Stimulated activated naive CD8-positive, alpha-beta T cell treated with anti-CD3 and anti-CD28 coated beads, Interleukin-15, Interleukin-2, amounts not matched to agents 100 ng/mL and 50 ng/mL, for 24 hours (primary cell): Measurements from ENCODE around the gene MXD4.
A peak's percentile ranks its signal among the peaks of the same experiment; 100 is the strongest.

ENCODE experiments used
- H3K27ac Mint-ChIP-seq: one replicate; pipeline ENCODE4 v1.8.0; 2021; ENCODE audit warnings: mild to moderate bottlenecking, mixed read lengths
- H3K27me3 Mint-ChIP-seq: one replicate; pipeline ENCODE4 v1.8.0; 2021; ENCODE audit warnings: mixed read lengths
- H3K36me3 Mint-ChIP-seq: one replicate; pipeline ENCODE4 v1.8.0; 2021; ENCODE audit warnings: low read depth, mixed read lengths
- H3K4me1 Mint-ChIP-seq: one replicate; pipeline ENCODE4 v1.8.0; 2021; ENCODE audit warnings: low read depth, mixed read lengths
- H3K4me3 Mint-ChIP-seq: one replicate; pipeline ENCODE4 v1.8.0; 2021; ENCODE audit warnings: mild to moderate bottlenecking, mixed read lengths
- H3K9me3 Mint-ChIP-seq: one replicate; pipeline ENCODE4 v1.8.0; 2021; ENCODE audit warnings: mixed read lengths

The MXD4 gene, protein sequence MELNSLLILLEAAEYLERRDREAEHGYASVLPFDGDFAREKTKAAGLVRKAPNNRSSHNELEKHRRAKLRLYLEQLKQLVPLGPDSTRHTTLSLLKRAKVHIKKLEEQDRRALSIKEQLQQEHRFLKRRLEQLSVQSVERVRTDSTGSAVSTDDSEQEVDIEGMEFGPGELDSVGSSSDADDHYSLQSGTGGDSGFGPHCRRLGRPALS

DNA sequence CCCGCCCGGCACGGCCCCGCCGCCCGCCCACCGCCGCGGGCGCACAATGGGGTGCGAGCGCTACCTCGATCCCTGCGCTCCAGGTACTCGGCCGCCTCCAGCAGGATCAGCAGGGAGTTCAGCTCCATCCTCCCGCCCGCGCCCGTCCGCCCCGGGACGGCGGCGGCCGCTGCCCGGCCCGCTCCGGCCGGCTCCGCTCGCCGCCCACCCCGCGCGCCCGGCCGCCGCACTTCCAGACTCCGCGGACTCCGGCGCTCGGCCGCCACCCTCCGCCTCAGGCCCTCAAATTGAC is at the start of gene MXD4:
MXD4 (minus strand) TSS at position 257 of the 292 bp plus-strand sequence; CDS start at position 128, 129 bp downstream.
- no peaks in the 10 kb centered on the region for H3K9me3 Mint-ChIP-seq
- H3K27me3 Mint-ChIP-seq = no peaks in the 10 kb centered on the region
- no peaks in the 10 kb centered on the region for H3K4me1 Mint-ChIP-seq
- no peak within 1 kb of the TSS for H3K27ac Mint-ChIP-seq
- no peaks in the 10 kb centered on the region for H3K36me3 Mint-ChIP-seq
- H3K4me3 Mint-ChIP-seq = peak within 1 kb of the TSS; percentile 63

DNA sequence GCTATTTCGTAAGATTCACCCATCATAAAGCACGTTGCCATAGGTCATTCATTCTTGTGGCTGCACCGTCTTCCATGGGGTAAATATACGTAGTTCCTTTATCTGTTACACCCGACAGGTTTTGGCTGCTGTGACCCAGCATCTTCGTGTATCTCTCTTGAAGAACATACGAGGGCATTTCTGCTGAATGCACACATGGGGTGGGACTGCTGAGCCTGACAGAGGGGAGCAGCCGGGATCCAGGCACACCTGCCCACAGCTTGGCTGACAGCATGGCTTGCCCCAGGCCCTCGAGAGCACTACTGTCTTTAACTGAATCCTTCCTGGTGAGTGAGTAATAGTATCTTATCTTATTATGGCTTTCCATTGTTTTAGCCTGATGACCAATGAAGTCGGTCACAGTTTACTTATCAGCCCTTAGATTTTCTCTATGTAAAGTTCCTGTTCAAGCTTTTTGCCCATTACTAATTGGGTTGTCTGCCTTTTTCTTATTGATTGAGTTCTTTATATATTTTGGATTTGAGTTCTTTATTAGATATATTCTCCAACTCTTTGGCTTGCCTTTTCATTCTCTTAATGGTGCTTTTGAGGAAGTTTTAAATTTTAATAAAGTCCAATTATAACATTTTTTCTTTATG is 45.0 kb upstream of the MXD4 start:
- H3K27ac Mint-ChIP-seq = no peak overlapping the region
- no peak overlapping the region for H3K4me3 Mint-ChIP-seq
- H3K9me3 Mint-ChIP-seq = peaks cover 15% of the 10 kb centered on the region
- no peaks in the 10 kb centered on the region for H3K27me3 Mint-ChIP-seq
- H3K36me3 Mint-ChIP-seq = peaks cover 15% of the 10 kb centered on the region
- no peaks in the 10 kb centered on the region for H3K4me1 Mint-ChIP-seq

DNA sequence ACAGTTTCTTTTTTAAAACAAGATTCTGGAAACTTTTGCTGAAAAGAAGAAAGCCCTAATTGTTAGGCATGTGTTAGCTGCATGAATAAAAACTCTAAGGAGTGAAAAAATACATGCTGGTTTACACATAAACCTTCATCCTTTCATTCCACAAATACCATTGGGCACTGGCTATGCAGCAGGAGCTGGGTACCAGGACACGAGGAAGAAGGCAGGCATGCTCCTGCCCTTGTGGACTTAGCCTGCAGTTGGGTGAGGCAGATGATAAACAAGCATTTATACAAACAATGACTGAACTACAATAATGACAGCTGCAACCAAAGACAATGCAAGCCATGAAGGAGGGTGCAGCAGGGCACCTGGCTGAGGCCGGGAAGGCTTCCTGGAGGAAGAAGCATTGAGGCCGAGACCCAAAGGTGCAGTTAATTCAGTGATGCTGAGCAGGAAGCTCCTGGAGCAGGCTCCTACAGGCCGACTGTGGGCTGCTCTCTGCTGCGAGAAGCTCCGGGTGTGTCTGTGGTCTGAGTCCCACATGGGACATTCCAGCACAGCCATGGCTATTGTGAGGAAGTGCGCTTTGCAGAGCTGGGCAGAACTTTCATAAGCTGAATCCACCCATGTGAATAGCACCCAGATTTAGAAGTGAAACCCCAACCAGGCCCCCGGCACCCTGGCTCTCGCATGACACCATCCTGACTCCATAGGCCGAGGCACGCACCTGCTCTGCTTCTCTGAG is 44.0 kb upstream of the MXD4 start:
- peaks cover 15% of the 10 kb centered on the region for H3K36me3 Mint-ChIP-seq
- no peak overlapping the region for H3K4me3 Mint-ChIP-seq
- H3K4me1 Mint-ChIP-seq = no peaks in the 10 kb centered on the region
- peaks cover 15% of the 10 kb centered on the region for H3K9me3 Mint-ChIP-seq
- H3K27ac Mint-ChIP-seq = no peak overlapping the region
- no peaks in the 10 kb centered on the region for H3K27me3 Mint-ChIP-seq

DNA sequence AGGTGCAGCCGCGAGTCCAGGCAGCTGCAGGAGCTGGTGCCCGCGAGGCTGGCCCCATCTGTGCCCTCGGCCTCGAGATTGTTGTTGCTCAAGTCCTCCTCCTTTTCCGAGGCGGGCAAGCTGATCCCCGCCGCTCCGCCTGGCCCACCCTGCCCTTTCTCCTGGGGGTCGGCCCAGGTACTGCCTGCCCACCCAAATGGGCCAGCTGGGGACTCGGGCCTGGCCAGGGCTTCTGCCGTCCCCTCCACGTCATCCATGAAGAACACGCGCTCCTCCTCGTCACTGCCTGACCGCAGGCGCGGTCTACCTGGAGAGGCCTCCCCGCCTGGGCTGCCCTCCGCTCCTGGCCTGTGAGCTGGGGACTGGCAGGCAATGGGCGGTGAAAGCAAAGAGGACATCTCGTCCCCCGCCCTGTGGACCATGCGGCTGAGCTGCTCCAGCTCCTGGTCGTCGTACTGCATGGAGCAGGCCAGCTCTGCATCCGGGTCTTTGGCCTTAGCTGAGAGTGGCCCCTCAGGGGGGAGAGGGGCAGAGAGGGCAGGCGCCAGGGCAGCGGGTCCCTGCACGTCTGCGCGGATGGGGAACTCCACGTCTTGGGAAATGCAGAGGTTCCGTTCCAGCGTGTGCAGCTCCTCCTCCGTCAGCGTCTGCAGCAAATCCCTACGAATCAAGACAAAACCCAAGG is 43.1 kb upstream of the MXD4 start:
- Mint-ChIP-seq H3K4me1 (no peaks in the 10 kb centered on the region), H3K27ac (no peak overlapping the region), H3K4me3 (no peak overlapping the region), H3K27me3 (no peaks in the 10 kb centered on the region), H3K9me3 (peaks cover 15% of the 10 kb centered on the region), H3K36me3 (peaks cover 10% of the 10 kb centered on the region)

DNA sequence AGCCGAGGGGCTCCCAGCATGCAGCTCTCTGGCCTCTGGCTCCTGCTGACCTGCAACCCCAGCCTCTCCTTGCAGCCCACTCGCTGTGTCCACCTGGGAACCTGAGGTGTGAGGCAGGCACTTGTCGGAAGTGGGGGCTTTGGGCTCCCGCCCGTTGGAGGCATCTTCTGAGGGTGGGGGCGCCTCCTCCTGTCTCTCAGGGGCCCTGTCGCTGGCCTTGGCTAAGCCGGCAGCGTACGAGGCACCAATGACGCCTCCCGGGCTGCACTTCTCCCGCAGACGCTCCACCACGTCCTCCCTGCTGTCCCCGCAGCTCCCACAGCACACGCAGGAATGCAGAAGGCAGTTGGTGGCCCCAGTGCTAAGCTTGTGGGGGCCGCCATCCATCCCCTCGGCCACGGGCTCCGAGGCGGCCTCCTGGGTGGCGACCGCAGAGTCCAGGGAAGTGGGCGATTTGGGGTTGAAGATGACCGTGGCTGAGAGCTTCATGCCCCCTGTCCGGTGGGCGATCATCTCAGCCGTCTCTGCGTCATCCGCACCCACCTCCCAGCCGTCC is 42.5 kb upstream of the MXD4 start:
- H3K9me3 Mint-ChIP-seq = peaks cover 12% of the 10 kb centered on the region
- H3K36me3 Mint-ChIP-seq = peaks cover 10% of the 10 kb centered on the region
- H3K4me1 Mint-ChIP-seq = no peaks in the 10 kb centered on the region
- H3K27me3 Mint-ChIP-seq = no peaks in the 10 kb centered on the region
- H3K4me3 Mint-ChIP-seq = no peak overlapping the region
- H3K27ac Mint-ChIP-seq = no peak overlapping the region

DNA sequence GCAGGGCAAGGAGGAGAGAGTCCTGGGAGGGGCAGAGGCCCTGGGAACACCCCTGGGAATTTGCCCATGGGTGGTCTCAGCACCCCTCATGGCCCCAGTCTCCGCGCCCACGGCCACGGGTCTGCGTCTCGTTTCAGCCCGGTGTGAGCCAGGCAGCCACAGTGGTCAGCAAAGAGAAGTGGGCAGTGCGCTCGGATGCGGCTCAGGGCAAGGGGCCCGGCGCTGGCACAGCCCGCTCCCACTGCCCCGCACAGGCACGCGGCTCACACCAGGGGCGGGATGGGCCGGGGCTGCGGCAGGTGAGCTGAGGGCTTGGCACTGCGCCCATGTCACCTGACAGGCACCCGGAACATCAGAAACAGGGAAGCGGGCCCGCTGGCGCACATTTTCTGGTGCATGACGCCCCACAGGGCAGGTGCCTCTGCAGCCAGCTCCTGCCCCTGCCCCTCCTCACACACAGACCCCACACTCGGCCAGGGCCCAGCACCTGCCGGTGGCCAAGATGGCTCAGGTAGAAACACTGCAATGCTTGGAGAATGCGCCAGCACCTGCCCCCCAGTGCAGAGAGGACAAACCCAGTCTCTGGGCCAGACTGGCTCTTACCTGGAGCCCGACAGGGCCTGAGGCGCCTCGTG is 41.9 kb upstream of the MXD4 start:
- peaks cover 10% of the 10 kb centered on the region for H3K9me3 Mint-ChIP-seq
- no peaks in the 10 kb centered on the region for H3K4me1 Mint-ChIP-seq
- no peaks in the 10 kb centered on the region for H3K27me3 Mint-ChIP-seq
- H3K4me3 Mint-ChIP-seq = no peak overlapping the region
- H3K36me3 Mint-ChIP-seq = peaks cover 10% of the 10 kb centered on the region
- no peak overlapping the region for H3K27ac Mint-ChIP-seq

DNA sequence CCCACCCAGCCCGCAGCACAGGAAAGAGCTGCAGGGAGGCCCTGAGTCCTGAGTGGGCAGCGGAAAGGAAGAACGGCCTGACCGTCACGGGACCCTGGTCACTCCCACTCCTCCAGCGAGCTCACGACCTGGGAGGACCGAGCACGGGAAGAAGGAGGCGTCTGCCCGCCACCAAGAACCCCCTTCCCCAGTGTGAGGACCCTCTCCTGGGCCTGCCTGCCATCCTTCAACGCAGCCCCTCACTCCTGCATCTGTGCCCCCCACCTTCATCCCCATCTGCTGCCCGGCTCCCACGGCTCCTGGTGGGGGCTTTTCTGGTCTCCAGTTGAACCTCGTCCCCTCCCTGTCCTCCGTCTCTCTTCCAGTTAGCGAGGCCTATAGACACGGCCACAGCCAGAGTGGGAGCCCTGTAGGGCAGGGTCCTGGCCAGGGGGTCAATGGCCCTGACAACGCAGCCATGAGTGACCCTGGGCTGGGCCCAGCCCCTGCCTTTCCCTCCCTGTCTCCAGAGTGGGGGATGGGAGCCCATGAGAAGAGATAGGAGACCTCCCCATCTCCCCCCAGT is 41.3 kb upstream of the MXD4 start:
- Mint-ChIP-seq H3K36me3 (peaks cover 10% of the 10 kb centered on the region), H3K27me3 (no peaks in the 10 kb centered on the region), H3K4me1 (no peaks in the 10 kb centered on the region), H3K4me3 (no peak overlapping the region), H3K27ac (no peak overlapping the region), H3K9me3 (peaks cover 10% of the 10 kb centered on the region)

DNA sequence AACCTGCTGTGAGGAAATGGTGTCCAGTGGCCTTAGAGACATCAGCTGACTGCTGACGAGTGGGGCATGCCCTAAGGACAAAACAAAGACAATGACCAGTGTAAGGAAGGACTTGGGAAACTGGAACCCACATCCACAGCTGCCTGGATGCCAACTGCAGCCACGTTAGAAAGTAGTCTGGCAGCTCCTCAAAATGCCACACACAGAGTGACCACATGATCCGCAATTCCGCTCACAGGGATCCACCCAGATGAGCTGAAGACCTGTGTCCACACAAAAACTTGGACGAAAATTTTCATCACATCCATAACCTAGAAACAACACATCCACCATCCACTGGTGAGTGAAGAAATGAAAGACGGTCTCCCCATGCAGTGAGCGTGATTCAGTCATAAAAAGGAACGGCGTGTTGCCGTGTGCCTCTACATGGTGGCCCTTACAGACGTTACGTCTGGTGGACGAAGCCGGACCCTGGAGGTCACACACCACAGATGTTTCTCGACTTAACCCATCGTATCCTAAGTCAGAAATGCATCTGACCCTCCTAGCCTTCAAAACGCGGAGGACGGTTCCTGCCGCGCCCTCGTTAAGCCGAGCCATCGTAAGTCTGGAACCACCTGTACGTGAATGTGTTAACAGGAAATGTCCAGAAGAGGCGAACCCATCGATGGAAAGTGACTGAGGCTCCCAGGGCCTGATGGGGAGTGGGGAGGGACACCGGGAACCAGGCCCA is 40.6 kb upstream of the MXD4 start:
- Mint-ChIP-seq H3K4me1 (peaks cover 6% of the 10 kb centered on the region), H3K27ac (no peak overlapping the region), H3K36me3 (peaks cover 5% of the 10 kb centered on the region), H3K4me3 (no peak overlapping the region), H3K9me3 (peaks cover 5% of the 10 kb centered on the region), H3K27me3 (no peaks in the 10 kb centered on the region)

DNA sequence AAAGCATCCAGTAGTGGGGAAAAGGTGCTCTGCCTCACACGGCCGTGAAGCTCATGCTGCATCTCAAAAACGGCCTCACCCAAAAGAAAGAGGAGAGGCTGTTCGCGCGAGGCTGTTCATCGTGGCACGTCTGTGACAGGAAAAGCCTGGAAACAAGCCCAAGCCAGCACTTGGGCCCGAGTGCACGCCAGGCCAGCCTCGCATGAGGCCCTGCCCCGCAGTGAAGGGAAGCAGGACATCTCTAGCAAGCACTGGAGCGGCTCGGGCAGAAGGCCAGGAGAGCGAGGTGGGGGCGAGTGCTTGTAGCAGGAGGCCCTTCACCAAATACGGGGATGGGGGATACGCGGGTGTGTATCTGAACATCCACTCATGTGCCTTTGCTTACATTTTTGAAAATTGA is 39.9 kb upstream of the MXD4 start:
- Mint-ChIP-seq H3K4me3 (no peak overlapping the region), H3K9me3 (peaks cover 1% of the 10 kb centered on the region), H3K4me1 (peaks cover 13% of the 10 kb centered on the region), H3K27ac (no peak overlapping the region), H3K27me3 (no peaks in the 10 kb centered on the region), H3K36me3 (peaks cover 2% of the 10 kb centered on the region)

DNA sequence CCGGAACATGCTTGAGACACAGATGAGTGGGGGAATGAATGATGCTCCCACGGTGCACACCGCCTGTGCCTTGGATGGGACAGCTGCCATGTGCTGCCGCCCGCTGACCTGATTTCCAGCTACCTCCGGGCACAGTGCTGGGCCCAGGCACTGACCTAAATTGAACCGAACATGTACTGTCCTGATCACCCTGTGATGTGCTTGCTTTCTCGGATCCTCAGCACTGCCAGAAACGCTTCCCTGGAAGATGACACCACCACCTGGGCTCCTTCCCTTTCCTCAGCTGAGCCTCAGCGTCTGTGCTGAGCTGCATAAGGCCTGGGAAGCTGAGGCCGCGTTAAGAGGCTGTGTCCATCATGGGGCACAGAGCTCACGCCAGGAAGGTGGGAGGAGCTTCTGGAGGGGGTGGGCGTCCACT is 39.3 kb upstream of the MXD4 start:
- Mint-ChIP-seq H3K27ac (no peak overlapping the region), H3K4me3 (no peak overlapping the region), H3K9me3 (no peaks in the 10 kb centered on the region), H3K4me1 (peaks cover 16% of the 10 kb centered on the region), H3K36me3 (no peaks in the 10 kb centered on the region), H3K27me3 (no peaks in the 10 kb centered on the region)

DNA sequence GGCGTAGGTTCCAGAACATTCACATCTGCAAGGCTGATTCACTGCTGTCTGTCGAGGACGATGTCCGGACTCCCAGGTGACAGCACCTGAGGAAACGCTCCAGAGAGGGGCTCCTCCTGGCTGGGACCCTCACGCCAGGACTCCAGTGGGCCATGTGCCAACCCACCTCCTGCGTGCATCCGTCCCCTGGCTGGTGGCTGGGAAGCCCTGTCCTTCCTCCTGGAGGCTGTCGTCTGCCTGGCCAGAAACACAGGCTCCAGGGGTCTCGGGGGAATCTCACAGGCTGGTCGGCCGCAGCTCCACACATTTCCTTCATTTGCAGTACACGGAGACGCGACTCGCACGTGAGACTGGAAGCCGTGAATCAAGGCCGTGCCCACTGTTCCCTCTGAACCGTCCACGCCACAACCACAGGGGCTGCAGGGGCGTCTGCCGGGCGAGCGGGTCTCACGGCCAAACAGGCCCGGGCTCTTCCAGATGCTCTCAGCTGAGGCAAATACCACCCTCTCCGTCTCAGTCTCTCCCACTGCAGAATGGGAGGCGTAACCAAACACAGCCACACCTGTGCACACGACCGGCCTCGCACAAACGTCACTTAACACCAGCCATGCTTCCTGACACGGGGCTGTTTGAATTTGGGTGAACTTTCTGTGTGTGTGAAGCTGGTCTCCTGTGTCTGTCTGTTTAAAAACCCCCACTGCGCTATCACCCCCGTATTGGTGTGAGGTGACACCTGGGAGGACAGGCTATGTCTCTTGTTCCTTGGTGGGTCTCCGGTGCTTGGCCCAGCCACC is 38.7 kb upstream of the MXD4 start:
- Mint-ChIP-seq H3K27me3 (no peaks in the 10 kb centered on the region), H3K4me1 (peaks cover 22% of the 10 kb centered on the region), H3K4me3 (no peak overlapping the region), H3K9me3 (no peaks in the 10 kb centered on the region), H3K36me3 (no peaks in the 10 kb centered on the region), H3K27ac (no peak overlapping the region)

DNA sequence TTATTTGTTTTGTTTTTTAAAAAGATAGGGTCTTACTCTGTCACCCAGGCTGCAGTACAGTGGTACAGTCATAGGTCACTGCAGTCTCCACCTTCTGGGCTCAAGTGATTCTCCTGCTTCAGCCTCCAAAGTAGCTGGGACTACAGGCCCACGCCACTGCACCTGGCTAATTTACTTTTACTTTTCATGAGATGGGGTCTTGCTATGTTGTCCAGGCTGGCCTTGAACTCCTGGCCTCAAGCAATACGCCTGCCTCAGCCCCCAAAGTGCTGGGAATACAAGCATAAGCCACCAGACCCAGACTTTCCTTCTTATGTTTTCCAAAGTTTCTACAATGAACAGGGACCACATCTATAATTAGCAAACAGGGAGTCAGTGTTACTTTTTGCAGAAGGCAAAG is 37.9 kb upstream of the MXD4 start:
- no peaks in the 10 kb centered on the region for H3K27me3 Mint-ChIP-seq
- peaks cover 27% of the 10 kb centered on the region for H3K4me1 Mint-ChIP-seq
- no peaks in the 10 kb centered on the region for H3K36me3 Mint-ChIP-seq
- no peaks in the 10 kb centered on the region for H3K9me3 Mint-ChIP-seq
- no peak overlapping the region for H3K27ac Mint-ChIP-seq
- H3K4me3 Mint-ChIP-seq = no peak overlapping the region

DNA sequence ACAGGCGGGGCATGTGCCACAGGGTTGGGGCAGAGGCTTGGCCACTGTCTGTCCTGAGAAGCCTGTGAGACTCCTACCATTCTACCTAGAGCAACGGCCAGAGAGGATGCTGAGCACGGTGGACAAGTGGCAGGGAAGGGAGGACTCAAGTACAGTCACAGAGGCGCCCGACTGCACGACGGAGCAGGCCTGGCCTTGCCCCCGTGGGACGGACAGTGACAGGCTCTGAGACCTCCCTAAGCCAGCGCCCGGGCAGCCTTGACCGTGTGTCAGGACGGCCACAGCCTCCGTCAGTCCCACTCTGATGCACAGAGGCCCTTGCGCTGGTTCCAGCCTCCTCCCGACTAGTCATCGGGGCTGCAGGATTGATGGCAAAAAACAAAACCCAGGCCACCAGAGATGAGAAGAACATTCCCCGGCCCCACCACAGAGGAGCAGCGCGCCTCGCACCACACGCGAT is 36.7 kb upstream of the MXD4 start:
- H3K4me1 Mint-ChIP-seq = peaks cover 32% of the 10 kb centered on the region
- no peak overlapping the region for H3K4me3 Mint-ChIP-seq

More for the DNA sequence above, 36.7 kb upstream of the MXD4 start:
- Mint-ChIP-seq H3K27me3 (no peaks in the 10 kb centered on the region), H3K36me3 (no peaks in the 10 kb centered on the region), H3K9me3 (no peaks in the 10 kb centered on the region), H3K27ac (no peak overlapping the region)
